GM18870 (cell line): ENCODE results near the gene HDAC1.

Experiments
- ATAC-seq: cut with Tn5 transposase; IDR thresholded peaks from one replicate; pipeline ENCODE4 v1.9.1; 2021; ENCODE audit warnings: moderate library complexity; ENCODE audit not compliant: unreplicated experiment

Gene HDAC1

GRCh38 chr1:32327204-32327603 lies 35.3 kb downstream of the HDAC1 start:
- no peak for ATAC-seq

- ATAC-seq, result no peak
These were observed 38.1 kb downstream of the HDAC1 start for GRCh38 chr1:32329931-32330466.

- no peak for ATAC-seq
These were observed 38.8 kb downstream of the HDAC1 start for GRCh38 chr1:32330558-32331151.

- no peak for ATAC-seq
These were observed 39.7 kb downstream of the HDAC1 start for GRCh38 chr1:32331549-32331948.

- no peak for ATAC-seq
These were observed 40.6 kb downstream of the HDAC1 start for GRCh38 chr1:32332290-32333079.

GRCh38 chr1:32333251-32333963 lies 41.5 kb downstream of the HDAC1 start:
- no peak for ATAC-seq

- ATAC-seq, result no peak
These were observed 42.5 kb downstream of the HDAC1 start for GRCh38 chr1:32334274-32334861.

GRCh38 chr1:32334864-32335534 lies 43.1 kb downstream of the HDAC1 start:
- no peak for ATAC-seq

GRCh38 chr1:32335535-32335789 lies 43.6 kb downstream of the HDAC1 start:
- ATAC-seq, result no peak

GRCh38 chr1:32335790-32336590 lies 44.1 kb downstream of the HDAC1 start, which contains the start of gene MARCKSL1:
TSS of gene MARCKSL1 (minus strand) at chr1:32336233. CDS start at chr1:32336033, 200 bp downstream.
- no peak for ATAC-seq

- ATAC-seq, result no peak
These were observed 44.7 kb downstream of the HDAC1 start for GRCh38 chr1:32336591-32336932.

GRCh38 chr1:32336963-32337675 lies 45.2 kb downstream of the HDAC1 start:
- ATAC-seq, result no peak

- no peak for ATAC-seq
These were observed 46.2 kb downstream of the HDAC1 start for GRCh38 chr1:32337855-32338636.

- ATAC-seq, result no peak
These were observed 46.8 kb downstream of the HDAC1 start for GRCh38 chr1:32338637-32339145.

- ATAC-seq, result no peak
These were observed 47.6 kb downstream of the HDAC1 start for GRCh38 chr1:32339363-32339978.

GRCh38 chr1:32341186-32341757 lies 49.4 kb downstream of the HDAC1 start:
- no peak for ATAC-seq

- no peak for ATAC-seq
These were observed 50.1 kb downstream of the HDAC1 start for GRCh38 chr1:32341971-32342370.

GRCh38 chr1:32342704-32343103 lies 50.8 kb downstream of the HDAC1 start:
- ATAC-seq, result no peak
